Activated CD4-positive, alpha-beta T cell treated with anti-CD3 and anti-CD28 coated beads, Interleukin-2, Interleukin-4, amounts not matched to agents 100 ng/mL and 50 ng/mL, durations not matched to agents 16 hours and 8 hours (primary cell): ENCODE results near the gene CFAP100.

ENCODE experiments used
- DNase-seq: peaks from one replicate; pipeline ENCODE4 v3.0.0-alpha.2; 2020; ENCODE audit warnings: low spot score

The CFAP100 gene

GRCh38 chr3:126480861-126481260 lies 86.2 kb downstream of the CFAP100 start:
- DNase-seq: no peak

GRCh38 chr3:126481808-126482502 lies 87.2 kb downstream of the CFAP100 start:
- no peak for DNase-seq

- no peak for DNase-seq
Observed at GRCh38 chr3:126482503-126483255, 88.0 kb downstream of the CFAP100 start.

GRCh38 chr3:126483321-126483761 lies 88.6 kb downstream of the CFAP100 start:
- DNase-seq: no peak

- DNase-seq: no peak
Observed at GRCh38 chr3:126484148-126484547, 89.4 kb downstream of the CFAP100 start.

GRCh38 chr3:126484662-126485061 lies 90.0 kb downstream of the CFAP100 start:
- no peak for DNase-seq

GRCh38 chr3:126485176-126485897 lies 90.6 kb downstream of the CFAP100 start:
- DNase-seq: no peak

GRCh38 chr3:126485956-126486355 lies 91.2 kb downstream of the CFAP100 start:
- no peak for DNase-seq
